Body of pancreas (tissue), 4 donors: ENCODE results near the gene ARFGAP3. TPM values are rescaled to one million over a fixed set of nuclear protein-coding genes. Genes with fewer than 3 reads are reported as not detected.

Experiments used
- ATAC-seq: fragments of 150-250 bp; one replicate; pipeline ENCODE4 v1.9.1; 2016
- DNase-seq, 4 donors: peaks; one replicate each; pipeline ENCODE4 v3.0.0-alpha.2; 2019
- H3K27ac ChIP-seq, 4 donors: fragments of 200-600 bp; sonication (generic); 1 replicate in 3 of 4; 2 replicates in 1 of 4; pipeline versions ENCODE4 v1.5.1 to v1.6.1; 2016 to 2019; ENCODE audit warnings: mild to moderate bottlenecking in 1 of 4, mixed read lengths in 1 of 4, moderate library complexity in 1 of 4
- H3K27me3 ChIP-seq, 2 donors: fragments of 200-600 bp; sonication (generic); one replicate each; pipeline ENCODE4 v1.6.0; 2016; ENCODE audit warnings: mild to moderate bottlenecking in 1 of 2
- H3K36me3 ChIP-seq, 2 donors: fragments of 200-600 bp; sonication (generic); replicated peaks in 1 of 2; 2 replicates each; pipeline ENCODE4 v1.5.1; 2016; ENCODE audit warnings: low read depth in 2 of 2; ENCODE audit not compliant: insufficient read depth in 1 of 2
- H3K4me1 ChIP-seq: fragments of 200-600 bp; sonication (generic); one replicate; pipeline ENCODE4 v1.6.0; 2016
- H3K4me3 ChIP-seq, 2 donors: fragments of 200-600 bp; sonication (generic); 1 replicate in 1 of 2; 2 replicates in 1 of 2; pipeline ENCODE4 v1.5.1; 2016 to 2019
- H3K9me3 ChIP-seq, 3 donors: fragments of 200-600 bp; sonication (generic); 1 replicate in 2 of 3; 2 replicates in 1 of 3; pipeline ENCODE4 v1.5.1; 2016
- POLR2A ChIP-seq, 3 donors: fragments of 450-650 bp; IDR thresholded peaks; one replicate each; pipeline ENCODE4 v1.6.1; 2016; ENCODE audit warnings: antibody characterized with exemption in 3 of 3, mild to moderate bottlenecking in 2 of 3
- WGBS, 2 donors: methylation state at CpG; one replicate each; pipeline ENCODE4 v1.1.5; 2017; 5-methylcytosine and 5-hydroxymethylcytosine counted together
- intact Hi-C: fragments of 100-400 bp; cut with DNase I; formaldehyde crosslinking; loops from one replicate; pipeline ENCODE4 v1.15.1; 2023
- total RNA-seq, 2 donors: library from RNA; depleted of rRNA; stranded (reverse); fragments of >200 nt; gene quantifications; one replicate each; pipeline ENCODE4 v1.1.0, GENCODE V29; 2016
- TF ChIP-seq, protein P1 (sequence below), 7 experiments: fragments of 450-650 bp in 4 of 7; fragments of 200-600 bp in 3 of 7; sonication (generic) in 3 of 7; IDR thresholded peaks; one replicate each; pipeline ENCODE4 v1.5.1; 2016 to 2019; ENCODE audit warnings: antibody characterized with exemption in 7 of 7

The ARFGAP3 gene
- total RNA-seq, 2 donors from 2014 or later, result 64.3 to 73.2 TPM

DNA sequence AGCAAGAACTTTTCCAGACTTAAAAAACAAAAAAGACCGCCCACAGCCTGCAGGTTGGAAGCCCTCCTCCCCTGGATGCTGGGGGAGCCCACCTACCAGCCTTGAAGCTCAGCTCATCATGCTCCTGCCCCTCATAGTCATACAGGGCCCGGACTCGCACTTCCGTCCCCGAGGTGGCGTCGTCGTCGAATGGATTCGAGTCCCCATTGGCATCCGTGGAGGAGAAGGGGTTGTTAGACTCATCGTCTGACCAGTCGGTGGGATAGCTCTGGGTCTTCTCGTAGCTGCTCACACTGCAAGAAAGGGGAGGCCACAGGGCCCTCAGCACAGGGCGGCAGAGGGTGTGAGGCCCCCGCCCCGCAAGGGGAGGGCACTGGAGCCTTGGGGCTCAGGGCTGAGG lies 19.0 kb upstream of the ARFGAP3 start:
- Histone ChIP-seq H3K27ac (no peak overlapping the region), H3K4me3 (no peak overlapping the region), H3K36me3 (peaks cover 12 to 26% of the 10 kb centered on the region in 2 donors), H3K27me3 (no peaks in the 10 kb centered on the region), H3K4me1 (peaks cover 57% of the 10 kb centered on the region), H3K9me3 (no peaks in the 10 kb centered on the region)
- no peak for DNase-seq
- intact Hi-C loops, result no loop called here
- 89 to 96% methylated on average over 15 to 17 of the region's 17 CpGs for WGBS, 2 donors
- ATAC-seq, result no peak
- TF ChIP-seq, protein P1, sequence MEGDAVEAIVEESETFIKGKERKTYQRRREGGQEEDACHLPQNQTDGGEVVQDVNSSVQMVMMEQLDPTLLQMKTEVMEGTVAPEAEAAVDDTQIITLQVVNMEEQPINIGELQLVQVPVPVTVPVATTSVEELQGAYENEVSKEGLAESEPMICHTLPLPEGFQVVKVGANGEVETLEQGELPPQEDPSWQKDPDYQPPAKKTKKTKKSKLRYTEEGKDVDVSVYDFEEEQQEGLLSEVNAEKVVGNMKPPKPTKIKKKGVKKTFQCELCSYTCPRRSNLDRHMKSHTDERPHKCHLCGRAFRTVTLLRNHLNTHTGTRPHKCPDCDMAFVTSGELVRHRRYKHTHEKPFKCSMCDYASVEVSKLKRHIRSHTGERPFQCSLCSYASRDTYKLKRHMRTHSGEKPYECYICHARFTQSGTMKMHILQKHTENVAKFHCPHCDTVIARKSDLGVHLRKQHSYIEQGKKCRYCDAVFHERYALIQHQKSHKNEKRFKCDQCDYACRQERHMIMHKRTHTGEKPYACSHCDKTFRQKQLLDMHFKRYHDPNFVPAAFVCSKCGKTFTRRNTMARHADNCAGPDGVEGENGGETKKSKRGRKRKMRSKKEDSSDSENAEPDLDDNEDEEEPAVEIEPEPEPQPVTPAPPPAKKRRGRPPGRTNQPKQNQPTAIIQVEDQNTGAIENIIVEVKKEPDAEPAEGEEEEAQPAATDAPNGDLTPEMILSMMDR (IDR thresholded peaks at IDR 0.05), result no peak

DNA sequence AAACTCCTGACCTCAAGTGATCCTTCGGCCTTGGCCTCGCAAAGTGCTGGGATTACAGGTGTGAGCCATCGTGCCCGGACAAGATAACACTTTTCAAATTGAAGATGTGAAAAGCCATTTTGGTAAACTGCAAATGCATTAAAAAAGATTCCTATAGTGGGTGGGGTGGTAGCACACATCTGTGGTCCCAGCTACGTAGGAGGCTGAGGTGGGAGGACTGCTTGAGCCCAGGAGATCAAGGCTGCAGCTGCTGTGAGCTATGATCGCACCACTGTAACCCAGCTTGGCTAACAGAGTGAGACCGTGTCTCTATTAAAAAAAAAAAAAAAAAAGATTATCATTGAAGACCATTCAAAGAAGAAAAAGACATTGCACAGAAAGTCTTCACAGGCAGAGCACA lies 16.9 kb upstream of the ARFGAP3 start:
- 81 to 82% methylated on average over 7 of the region's 7 CpGs for WGBS, 2 donors
- H3K4me1 ChIP-seq, result peaks cover 53% of the 10 kb centered on the region
- H3K9me3 ChIP-seq, result no peaks in the 10 kb centered on the region
- no peak for DNase-seq
- H3K27me3 ChIP-seq, result no peaks in the 10 kb centered on the region
- TF ChIP-seq POLR2A (IDR thresholded peaks at IDR 0.05), result no peak
- TF ChIP-seq, protein P1 (IDR thresholded peaks at IDR 0.05), result no peak
- intact Hi-C loops, result no loop called here
- ATAC-seq, result no peak
- peaks cover 14 to 26% of the 10 kb centered on the region in 2 donors for H3K36me3 ChIP-seq
- H3K27ac ChIP-seq, result peak overlapping the region in 2 of 4 donors; percentile 18 to 24
- no peak overlapping the region for H3K4me3 ChIP-seq

DNA sequence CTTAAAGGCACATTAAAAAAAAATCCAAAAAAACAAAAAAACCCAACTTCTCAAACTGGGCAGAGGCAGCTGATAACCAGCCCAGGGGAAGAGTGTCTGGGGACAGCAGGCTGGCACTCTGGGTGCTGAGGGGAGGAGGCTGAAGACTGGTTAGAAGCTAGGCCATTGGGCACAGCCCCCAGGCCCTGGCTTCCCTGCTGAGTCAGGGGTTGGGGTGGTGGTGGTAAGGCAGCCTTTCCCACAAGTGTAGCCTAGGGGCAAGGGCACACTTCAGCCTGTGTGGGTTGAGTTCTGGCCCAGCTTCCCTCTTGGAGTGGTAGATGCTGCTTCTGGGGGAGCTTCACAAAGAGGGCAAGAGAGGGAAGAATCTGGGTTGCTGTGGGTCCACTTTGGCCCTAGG lies 16.3 kb upstream of the ARFGAP3 start:
- DNase-seq (peak in 1 of 4 donors; percentile 10), ATAC-seq (no peak)
- Histone ChIP-seq H3K9me3 (no peaks in the 10 kb centered on the region), H3K36me3 (peaks cover 14 to 23% of the 10 kb centered on the region in 2 donors), H3K4me1 (peaks cover 53% of the 10 kb centered on the region), H3K27ac (peak overlapping the region in 3 of 4 donors; percentile 19 to 26 (median 25)), H3K4me3 (no peak overlapping the region), H3K27me3 (no peaks in the 10 kb centered on the region)
- TF ChIP-seq, protein P1 (IDR thresholded peaks at IDR 0.05), result no peak
- no peak for TF ChIP-seq POLR2A (IDR thresholded peaks at IDR 0.05)
- intact Hi-C loops, result no loop called here

DNA sequence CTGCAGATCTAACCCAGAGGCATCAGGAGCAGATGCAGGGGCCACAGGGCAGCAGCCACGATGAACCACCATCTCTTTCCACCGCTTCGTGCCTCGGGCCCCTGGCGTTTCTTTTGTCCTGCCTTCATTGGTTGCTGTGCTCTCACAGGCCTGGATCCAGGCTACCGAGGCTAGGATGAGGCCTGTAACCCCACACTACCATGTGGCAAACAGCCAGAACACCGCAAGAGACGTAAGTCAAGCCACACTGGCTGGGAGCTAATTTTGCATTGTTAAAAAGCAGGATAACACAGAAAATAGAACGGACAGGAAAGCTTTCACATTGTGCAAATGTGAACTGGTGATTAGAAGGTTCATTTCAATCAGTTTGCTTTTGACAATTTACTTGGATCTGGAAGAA lies 15.7 kb upstream of the ARFGAP3 start:
- 60 to 65% methylated on average over 5 to 9 of the region's 9 CpGs for WGBS, 2 donors
- Histone ChIP-seq H3K4me1 (peaks cover 53% of the 10 kb centered on the region), H3K27me3 (no peaks in the 10 kb centered on the region), H3K36me3 (peaks cover 12 to 20% of the 10 kb centered on the region in 2 donors), H3K27ac (peak overlapping the region in 3 of 4 donors; percentile 19 to 26 (median 25)), H3K9me3 (no peaks in the 10 kb centered on the region), H3K4me3 (no peak overlapping the region)
- ATAC-seq (no peak), DNase-seq (no peak)
- TF ChIP-seq POLR2A (IDR thresholded peaks at IDR 0.05), result no peak
- TF ChIP-seq, protein P1 (IDR thresholded peaks at IDR 0.05), result no peak
- intact Hi-C loops, result no loop called here
